Peyer's patch (tissue), 4 donors: ENCODE results near the gene TMEM190. TPM values are rescaled to one million over a fixed set of nuclear protein-coding genes. Genes with fewer than 3 reads are reported as not detected.

ENCODE experiments used
- DNase-seq, 3 donors: peaks; one replicate each; pipeline ENCODE4 v3.0.0-alpha.2; 2017 to 2019
- H3K27ac ChIP-seq, 4 donors: fragments of 200-600 bp; sonication (generic); one replicate each; pipeline ENCODE4 v1.5.1; 2016 to 2019
- H3K27me3 ChIP-seq, 2 donors: fragments of 200-600 bp; sonication (generic); one replicate each; pipeline ENCODE4 v1.5.1; 2019
- H3K36me3 ChIP-seq, 3 donors: fragments of 200-600 bp; sonication (generic); one replicate each; pipeline ENCODE4 v1.5.1; 2016 to 2019
- H3K4me1 ChIP-seq, 4 donors: fragments of 200-600 bp; sonication (generic); one replicate each; pipeline ENCODE4 v1.5.1; 2016 to 2019
- H3K4me3 ChIP-seq, 4 donors: fragments of 200-600 bp; sonication (generic); 1 replicate in 3 of 4; 2 replicates in 1 of 4; pipeline ENCODE4 v1.5.1; 2016 to 2019; ENCODE audit warnings: mild to moderate bottlenecking in 1 of 4
- H3K9me3 ChIP-seq, 4 donors: fragments of 200-600 bp; sonication (generic); one replicate each; pipeline ENCODE4 v1.5.1; 2016 to 2019; ENCODE audit warnings: mild to moderate bottlenecking in 1 of 4
- CTCF ChIP-seq, 6 experiments: fragments of 450-650 bp in 4 of 6; fragments of 200-600 bp in 2 of 6; sonication (generic) in 1 of 6; IDR thresholded peaks; one replicate each; pipeline ENCODE4 v1.5.1; 2017 to 2019; ENCODE audit warnings: antibody characterized with exemption in 6 of 6, mild to moderate bottlenecking in 3 of 6, moderate library complexity in 1 of 6
- POLR2A ChIP-seq, 2 donors: fragments of 450-650 bp; IDR thresholded peaks; one replicate each; pipeline ENCODE4 v1.5.1; 2017; ENCODE audit warnings: antibody characterized with exemption in 2 of 2, mild to moderate bottlenecking in 2 of 2, moderate library complexity in 2 of 2
- total RNA-seq, 4 donors: library from RNA; depleted of rRNA; stranded (reverse); fragments of >200 nt; gene quantifications; one replicate each; pipeline ENCODE4 v1.1.0, GENCODE V29; 2016

Gene TMEM190
- total RNA-seq, 4 donors from 2014 or later, result not detected

DNA sequence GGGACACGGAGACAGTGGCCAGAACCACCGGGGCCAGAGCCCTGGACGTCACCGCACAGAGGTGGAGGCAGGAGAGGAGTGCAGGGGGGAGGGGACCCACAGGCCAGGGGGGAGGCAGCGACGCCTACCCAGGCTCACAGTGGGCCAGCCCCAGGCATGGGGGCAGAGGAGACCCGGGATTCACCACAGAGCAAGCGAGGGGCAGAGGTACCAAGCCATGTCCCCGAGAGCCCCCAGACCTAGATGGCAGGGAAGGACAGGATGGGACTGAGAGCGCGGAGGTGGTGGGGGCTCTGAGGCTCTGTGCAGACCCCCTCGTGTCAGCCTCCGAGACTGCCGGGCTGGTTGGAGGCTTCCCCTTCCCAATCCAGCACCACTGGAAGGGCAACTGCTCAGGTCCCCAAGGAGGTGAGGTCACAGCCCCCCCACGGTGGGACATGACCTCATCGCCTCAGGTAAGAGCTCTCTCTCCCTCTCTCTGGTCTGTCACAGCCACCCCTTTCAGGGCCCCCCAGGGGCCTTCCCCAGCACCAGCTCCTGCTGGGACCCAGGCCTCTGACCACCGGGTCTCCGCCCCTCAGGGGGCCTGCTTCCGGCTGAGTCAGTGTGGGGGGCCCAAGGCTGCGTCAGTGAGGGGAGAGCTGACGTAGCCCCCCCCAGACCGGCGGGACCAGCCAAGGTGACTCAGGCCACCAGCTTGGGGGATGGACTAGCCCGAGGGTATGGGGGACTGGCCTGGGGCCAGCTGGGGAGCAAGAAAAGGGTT is 4.1 kb upstream of the TMEM190 start:
- no peak overlapping the region for H3K4me3 ChIP-seq
- H3K9me3 ChIP-seq, result no peaks in the 10 kb centered on the region
- peaks cover 0 to 50% of the 10 kb centered on the region in 2 donors for H3K27me3 ChIP-seq
- no peak for DNase-seq
- no peak for TF ChIP-seq CTCF (IDR thresholded peaks at IDR 0.05)
- peaks cover 0 to 27% (median 8%) of the 10 kb centered on the region in 4 donors for H3K4me1 ChIP-seq
- no peak overlapping the region for H3K27ac ChIP-seq
- no peaks in the 10 kb centered on the region for H3K36me3 ChIP-seq

DNA sequence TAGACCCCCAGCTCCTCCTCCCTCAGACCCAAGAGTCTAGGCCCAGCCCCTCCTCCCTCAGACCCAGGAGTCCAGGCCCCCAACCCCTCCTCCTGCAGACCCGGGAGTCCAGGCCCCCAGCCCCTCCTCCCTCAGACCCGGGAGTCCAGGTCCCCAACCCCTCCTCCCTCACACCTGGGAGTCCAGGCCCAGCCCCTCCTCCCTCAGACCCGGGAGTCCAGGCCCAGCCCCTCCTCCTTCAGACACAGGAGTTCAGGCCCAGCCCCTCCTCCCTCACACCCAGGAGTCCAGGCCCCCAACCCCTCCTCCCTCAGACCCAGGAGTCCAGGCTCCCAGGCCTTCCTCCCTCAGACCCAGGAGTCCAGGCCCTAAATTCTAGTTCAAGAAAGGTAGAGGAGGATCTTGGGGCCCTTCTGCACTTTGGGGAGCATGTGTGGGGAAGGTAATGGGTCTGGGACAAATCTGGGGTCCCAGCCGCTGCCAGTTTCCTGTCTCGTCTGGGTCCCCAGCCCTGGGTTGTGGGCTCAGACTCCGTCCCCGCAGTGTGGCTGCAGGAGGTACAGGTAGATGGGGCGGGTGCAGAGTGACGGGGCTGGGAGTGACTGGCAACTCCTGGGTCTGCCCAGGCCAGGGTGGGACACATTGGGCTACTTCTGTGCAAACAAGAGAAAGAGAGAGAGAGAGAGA is 3.2 kb upstream of the TMEM190 start:
- Histone ChIP-seq H3K4me3 (no peak overlapping the region), H3K9me3 (no peaks in the 10 kb centered on the region), H3K4me1 (peaks cover 0 to 31% (median 8%) of the 10 kb centered on the region in 4 donors), H3K36me3 (no peaks in the 10 kb centered on the region), H3K27me3 (peaks cover 0 to 48% of the 10 kb centered on the region in 2 donors), H3K27ac (no peak overlapping the region)
- TF ChIP-seq POLR2A (IDR thresholded peaks at IDR 0.05) (no peak), CTCF (IDR thresholded peaks at IDR 0.05) (no peak)
- no peak for DNase-seq

DNA sequence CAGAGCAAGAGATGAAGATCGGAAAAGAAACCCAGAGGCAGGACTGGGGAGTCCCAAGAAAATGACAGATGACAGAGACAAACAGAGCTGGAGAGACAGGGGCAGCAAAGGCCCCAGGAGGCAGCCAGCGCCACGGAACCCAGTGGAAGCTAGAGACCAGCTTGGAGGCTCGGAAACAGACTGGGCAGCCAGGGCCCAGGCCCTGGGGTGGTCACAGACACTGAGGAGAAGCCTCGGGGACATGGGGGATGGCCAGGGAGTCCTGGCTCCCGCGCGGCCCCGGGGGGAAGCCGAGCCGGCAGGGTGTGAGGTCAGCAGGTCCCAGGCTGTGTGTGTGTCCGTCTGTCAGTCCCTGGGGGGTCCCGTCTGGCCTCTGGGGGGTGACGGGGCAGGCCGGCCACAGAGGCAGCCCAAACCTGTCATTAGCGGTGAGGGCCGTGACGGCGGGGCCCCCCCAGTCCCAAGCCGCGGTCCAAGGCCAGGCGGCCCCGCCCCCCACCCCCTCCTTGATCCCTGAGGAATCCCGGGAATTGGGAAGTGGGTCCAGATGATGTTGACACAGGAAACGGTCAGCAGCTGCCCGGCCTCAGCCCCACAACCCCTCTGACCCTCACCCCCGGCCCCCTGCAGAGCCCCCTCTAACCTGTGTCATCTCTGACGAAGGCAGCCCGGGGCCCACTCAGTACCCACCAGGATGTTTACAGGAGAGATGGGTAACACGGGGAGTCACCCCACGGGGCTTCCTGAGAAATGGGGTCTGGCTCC is 2.5 kb upstream of the TMEM190 start:
- H3K27me3 ChIP-seq, result peaks cover 0 to 41% of the 10 kb centered on the region in 2 donors
- peaks cover 0 to 24% (median 6%) of the 10 kb centered on the region in 4 donors for H3K4me1 ChIP-seq
- no peaks in the 10 kb centered on the region for H3K36me3 ChIP-seq
- TF ChIP-seq CTCF (IDR thresholded peaks at IDR 0.05) (no peak), POLR2A (IDR thresholded peaks at IDR 0.05) (no peak)
- no peaks in the 10 kb centered on the region for H3K9me3 ChIP-seq
- H3K27ac ChIP-seq, result no peak overlapping the region
- peak overlapping the region in 1 of 4 donors; percentile 4 for H3K4me3 ChIP-seq
- DNase-seq, result no peak

- Histone ChIP-seq H3K9me3 (no peaks in the 10 kb centered on the region), H3K27me3 (peaks cover 0 to 20% of the 10 kb centered on the region in 2 donors), H3K27ac (no peak overlapping the region), H3K4me3 (no peak overlapping the region), H3K4me1 (peaks cover 0 to 14% (median 2%) of the 10 kb centered on the region in 4 donors), H3K36me3 (no peaks in the 10 kb centered on the region)
- TF ChIP-seq POLR2A (IDR thresholded peaks at IDR 0.05), result no peak
- TF ChIP-seq CTCF (IDR thresholded peaks at IDR 0.05), result no peak
- DNase-seq, result no peak
These were observed 918 bp downstream of the TMEM190 start for GRCh38 chr19:55377356-55378131.

- H3K9me3 ChIP-seq, result no peaks in the 10 kb centered on the region
- H3K4me3 ChIP-seq, result no peak overlapping the region
- H3K4me1 ChIP-seq, result peaks cover 0 to 21% (median under 1%) of the 10 kb centered on the region in 4 donors
- TF ChIP-seq POLR2A (IDR thresholded peaks at IDR 0.05), result no peak
- no peak for TF ChIP-seq CTCF (IDR thresholded peaks at IDR 0.05)
- H3K27me3 ChIP-seq, result peaks cover 0 to 9% of the 10 kb centered on the region in 2 donors
- H3K27ac ChIP-seq, result no peak overlapping the region
- DNase-seq, result no peak
- no peaks in the 10 kb centered on the region for H3K36me3 ChIP-seq
These were observed 2.5 kb downstream of the TMEM190 start for GRCh38 chr19:55379174-55379573.
